ENCODE results near the gene KCNF1.

Gene KCNF1

DNA sequence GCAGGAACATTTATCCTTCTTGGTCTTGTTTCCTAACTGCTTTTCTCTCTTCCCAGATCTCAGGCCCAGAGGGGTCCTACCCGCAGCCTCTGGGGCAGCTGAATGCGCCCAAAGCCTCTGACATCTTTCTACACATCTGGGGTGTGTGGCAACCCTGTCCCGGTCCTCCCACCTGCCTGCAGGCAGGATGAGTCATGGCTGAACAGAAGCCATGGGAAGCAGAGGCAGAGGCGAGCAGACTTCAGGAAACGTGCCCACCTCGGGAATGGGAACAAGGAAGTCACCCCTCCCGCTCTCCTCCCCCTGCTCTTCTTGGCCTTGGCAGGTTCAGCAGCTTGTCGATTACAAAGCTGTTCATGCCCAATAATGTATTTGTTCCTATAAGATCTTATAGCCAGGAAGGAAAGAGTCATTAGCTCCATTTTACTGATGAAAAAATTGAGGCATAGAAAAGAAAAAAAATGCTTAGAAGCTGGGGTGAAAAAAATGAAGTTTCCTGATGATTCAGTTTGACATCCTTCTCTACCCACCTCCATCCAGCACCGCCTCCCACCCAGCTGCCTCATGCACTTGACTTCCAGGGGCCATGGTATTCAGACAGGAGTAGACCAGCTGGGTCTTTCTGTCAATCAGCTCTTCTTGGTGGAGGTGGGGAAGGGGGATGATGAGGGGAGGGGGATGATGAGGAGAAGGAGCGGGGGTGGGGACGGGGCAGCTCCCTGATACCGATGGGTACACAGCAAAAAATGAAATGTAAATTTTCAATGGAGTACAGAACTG lies 10.4 kb upstream of the KCNF1 start:
- DNase-seq (ENCODE audit: low read depth in 2 of 2, low spot score in 1 of 2) = no peak

DNA sequence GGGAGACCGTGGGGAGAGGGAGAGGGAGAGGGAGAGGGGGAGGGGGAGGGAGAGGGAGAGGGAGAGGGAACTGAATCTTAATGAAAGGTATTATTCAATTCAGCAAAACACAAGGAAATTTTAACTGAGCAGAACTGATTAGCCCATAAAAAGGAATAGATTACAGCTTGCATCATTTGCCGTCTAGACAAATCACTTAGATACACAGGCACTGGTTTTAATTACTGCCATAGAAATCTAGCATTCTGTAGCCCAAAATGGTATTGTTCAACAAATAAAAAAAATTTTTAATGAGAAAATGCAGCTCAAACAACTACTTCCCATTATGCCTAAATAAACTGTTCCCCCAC lies 7.9 kb upstream of the KCNF1 start:
- no peak for DNase-seq (ENCODE audit: low read depth in 2 of 2, low spot score in 1 of 2)

DNA sequence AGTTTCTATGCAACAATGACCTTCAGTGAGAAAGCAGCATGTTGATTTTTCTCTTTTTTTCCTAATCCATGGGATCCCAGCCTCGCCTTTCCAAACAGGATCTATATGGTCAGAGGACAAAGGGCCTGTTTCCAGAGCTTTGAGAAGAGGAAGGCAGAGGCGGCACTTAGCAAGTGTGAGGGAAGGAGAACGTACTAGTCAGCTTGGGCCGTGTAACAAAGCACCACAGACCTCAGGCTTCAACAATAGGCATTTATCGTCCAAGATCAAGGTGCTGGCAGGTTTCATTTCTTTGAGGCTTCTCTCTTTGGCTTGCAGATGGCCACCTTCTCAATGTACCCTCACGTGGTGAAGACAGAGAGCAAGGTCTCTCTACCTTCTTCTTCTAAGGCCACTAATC lies 7.3 kb upstream of the KCNF1 start:
- DNase-seq (ENCODE audit: low read depth in 2 of 2, low spot score in 1 of 2) = no peak

DNA sequence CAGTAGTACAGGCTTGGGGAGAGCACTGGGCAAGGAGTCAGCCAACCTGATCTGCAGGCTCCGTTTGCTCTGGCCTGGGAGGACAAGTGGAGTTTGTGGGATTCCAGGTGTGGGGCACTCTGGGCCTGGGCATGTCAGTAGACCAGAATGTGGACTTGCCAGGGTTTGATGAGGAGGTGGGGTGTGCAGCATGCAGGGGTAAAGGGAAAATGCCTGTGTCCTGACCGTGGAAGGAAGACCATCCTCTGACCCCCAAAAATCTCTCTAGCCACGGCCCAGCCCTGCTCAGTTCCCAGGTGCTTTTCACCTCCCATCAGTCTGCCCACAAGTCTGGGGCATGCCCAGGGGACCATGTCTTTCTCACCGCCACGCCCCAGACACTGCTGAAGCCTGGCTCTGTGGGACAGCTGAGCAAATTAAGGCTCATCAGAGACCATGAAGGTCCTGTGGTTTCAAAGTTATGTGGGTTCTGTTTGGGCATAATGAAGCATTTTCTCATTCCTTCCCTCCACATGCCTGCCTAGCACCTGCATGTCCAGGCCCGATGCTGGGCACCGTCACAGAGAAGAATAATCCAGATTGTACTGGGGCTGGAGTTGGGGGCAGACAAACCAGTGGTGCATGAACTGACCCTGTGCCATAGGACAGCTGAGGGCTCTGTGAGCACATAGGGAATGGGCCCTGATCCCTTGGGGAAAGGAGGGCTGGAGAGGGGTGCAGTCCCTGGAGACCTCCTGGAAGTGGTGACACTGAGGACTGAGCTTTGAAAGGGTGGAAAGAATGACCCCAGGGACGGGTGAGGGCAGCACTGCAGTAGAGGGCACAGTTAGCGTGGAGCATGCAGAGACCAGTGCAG lies 6.5 kb upstream of the KCNF1 start:
- no peak for DNase-seq (ENCODE audit: low read depth in 2 of 2, low spot score in 1 of 2)

DNA sequence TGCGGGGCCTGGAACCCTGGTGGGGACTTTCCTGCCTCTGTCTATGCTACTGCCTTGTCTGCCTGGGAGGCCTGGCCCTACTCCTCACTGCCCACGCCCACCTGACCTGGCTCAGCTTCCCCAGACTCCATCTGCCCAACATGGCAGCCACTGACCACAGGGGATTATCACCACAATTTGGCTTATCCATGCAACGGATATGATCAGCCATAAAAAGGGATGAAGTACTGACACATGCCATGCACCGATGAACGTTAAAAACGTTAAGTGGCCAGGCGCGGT lies 5.9 kb upstream of the KCNF1 start:
- DNase-seq (ENCODE audit: low read depth in 2 of 2, low spot score in 1 of 2) = no peak

DNA sequence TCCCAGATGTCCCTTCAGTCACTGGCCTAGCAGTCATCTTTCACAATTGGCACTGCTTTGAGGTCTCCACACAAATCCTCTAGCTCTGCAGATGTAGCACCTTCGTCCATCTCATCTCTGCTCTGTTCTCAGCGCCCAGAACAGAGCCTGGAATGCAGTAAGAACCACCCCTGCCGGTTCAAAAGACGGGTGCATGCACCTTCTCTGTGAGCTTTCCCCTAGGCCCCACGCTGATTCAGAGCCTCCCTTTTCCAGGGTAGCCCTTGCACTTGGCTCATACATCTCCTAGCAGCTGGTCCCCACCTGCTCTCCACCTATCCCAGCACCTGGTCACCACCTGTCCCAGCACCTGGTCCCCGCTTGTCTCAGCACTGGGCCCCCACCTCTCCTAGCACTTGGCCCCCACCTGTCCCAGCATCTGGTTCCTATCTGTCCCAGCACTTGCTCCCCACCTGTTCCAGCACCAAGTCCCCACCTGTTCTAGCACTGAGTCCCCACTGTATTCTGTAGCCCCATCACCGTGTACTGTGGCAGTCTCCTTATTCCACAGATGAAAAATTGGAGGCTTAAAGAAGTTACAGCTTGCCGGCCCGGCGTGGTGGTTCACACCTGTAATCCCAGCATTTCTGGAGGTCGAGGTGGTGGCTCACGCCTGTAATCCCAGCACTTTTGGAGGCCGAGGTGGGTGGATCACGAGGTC lies 4.7 kb upstream of the KCNF1 start:
- no peak for DNase-seq (ENCODE audit: low read depth in 2 of 2, low spot score in 1 of 2)

DNA sequence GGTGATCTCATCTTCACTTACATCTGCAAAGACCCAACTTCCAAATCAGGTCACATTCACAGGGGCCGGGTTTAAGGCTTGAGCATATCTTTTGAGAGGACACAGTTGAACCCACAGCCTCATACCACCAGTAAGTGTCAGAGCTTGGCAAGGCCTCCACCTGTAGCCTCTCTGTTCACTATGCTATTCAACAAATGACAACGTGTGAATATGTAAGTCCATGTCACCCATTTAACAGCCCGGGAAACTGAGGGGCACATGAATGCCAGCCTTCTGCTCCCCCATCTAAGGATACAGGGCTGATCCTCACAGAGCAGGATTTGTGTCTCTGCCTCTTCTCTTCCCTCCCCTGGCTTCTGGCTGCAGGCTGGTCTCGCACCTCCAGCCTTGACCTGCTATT lies 3.5 kb upstream of the KCNF1 start:
- no peak for DNase-seq (ENCODE audit: low read depth in 2 of 2, low spot score in 1 of 2)

DNA sequence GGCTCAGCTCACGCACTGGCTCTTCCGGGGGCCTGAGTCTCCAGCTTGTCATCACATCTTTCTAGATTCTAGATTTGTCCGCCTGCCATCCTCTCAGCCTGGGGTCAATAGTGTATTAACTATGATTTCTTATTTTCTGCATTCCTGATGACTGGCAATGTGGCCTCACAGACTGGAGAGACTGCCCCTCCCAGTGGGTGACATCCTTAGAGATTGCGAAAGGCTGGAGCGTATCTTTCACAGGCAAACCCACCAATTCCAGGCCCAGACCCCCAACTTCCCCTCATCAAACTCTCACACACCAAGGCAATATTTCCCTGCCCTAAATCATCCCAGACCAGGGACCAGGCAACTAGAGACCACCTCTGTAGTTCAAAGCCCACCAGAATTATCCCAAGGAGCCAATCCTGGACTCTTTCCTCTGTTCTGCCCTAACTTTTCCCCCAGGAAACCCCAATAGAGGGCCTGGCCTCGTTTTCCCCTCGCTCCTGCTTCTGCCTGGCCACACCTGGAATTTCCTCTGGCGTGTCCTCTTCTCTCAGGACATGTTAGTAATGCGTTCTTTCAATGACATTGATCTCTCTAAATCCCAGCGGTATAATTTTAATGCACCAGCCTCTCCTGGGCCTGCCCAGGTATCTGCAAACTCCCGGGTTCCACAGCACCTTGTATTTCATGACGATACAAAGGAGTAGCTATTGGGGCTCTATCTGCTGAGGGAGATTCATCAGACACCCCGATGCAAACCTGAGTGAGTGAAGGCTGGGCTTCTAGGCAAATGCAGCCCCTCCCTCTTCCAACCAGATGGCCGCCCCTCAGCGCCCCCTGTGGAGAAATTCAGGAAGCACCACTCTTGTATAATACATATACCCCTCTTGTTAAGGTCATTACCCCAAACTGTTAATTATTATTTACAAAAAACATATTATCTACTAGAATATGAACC lies 2.4 kb upstream of the KCNF1 start:
- no peak for DNase-seq (ENCODE audit: low read depth in 2 of 2, low spot score in 1 of 2)

DNA sequence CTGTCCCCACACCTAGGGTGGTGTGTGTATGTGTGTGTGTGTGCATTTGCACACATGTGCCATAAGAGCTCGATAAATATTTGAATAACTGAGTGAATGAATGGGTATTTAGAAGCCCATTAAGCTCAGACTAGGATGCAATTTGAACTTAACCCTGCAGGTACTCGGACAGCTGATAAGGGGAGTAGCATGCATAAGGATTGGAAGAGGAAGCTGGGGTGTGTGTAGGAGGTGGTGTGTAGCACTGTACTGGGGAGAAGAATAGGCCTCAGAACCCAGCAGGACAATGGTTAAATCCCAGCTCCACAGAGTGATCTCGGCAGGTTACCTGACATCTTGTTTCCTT lies 1.8 kb upstream of the KCNF1 start:
- no peak for DNase-seq (ENCODE audit: low read depth in 2 of 2, low spot score in 1 of 2)

DNA sequence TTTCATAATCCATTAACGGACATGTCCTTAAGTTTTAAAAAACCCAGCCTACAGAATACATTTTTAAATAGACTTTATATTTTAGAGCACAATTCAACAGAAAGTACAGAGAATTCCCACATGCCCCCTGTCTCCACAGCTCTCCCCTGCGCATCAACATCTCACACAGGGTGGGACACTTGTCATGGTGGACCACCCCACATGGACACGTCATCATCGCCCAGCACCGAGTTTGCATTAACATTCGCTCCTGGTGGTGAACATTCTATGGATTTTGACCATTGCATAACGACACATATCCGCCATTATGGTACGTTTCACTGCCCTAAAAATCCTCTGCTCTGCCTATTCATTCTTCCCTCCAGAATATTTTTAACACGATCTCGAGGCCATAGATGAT lies 1.1 kb upstream of the KCNF1 start:
- DNase-seq (ENCODE audit: low read depth in 2 of 2, low spot score in 1 of 2) = no peak

DNA sequence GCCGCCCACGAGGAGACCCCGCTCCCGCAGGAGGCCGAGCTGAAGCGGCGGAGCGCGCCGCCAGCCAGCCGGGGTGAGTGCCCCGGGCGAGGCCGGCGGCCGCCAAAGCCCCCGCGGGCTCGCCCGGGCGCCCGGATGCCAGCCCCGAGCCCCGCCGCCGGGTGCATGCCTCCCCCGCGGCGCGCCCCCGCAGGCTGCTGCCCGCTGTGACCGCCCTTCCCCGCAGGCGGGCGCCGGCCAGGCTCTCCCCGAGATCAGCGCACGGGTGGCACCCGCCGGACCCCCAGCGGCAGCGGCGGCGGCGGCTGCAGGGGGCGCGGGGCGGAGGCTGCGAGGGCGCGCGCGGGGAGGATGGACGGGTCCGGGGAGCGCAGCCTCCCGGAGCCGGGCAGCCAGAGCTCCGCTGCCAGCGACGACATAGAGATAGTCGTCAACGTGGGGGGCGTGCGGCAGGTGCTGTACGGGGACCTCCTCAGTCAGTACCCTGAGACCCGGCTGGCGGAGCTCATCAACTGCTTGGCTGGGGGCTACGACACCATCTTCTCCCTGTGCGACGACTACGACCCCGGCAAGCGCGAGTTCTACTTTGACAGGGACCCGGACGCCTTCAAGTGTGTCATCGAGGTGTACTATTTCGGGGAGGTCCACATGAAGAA lies 470 bp downstream of the KCNF1 start:
- no peak for DNase-seq (ENCODE audit: low read depth in 2 of 2, low spot score in 1 of 2)

DNA sequence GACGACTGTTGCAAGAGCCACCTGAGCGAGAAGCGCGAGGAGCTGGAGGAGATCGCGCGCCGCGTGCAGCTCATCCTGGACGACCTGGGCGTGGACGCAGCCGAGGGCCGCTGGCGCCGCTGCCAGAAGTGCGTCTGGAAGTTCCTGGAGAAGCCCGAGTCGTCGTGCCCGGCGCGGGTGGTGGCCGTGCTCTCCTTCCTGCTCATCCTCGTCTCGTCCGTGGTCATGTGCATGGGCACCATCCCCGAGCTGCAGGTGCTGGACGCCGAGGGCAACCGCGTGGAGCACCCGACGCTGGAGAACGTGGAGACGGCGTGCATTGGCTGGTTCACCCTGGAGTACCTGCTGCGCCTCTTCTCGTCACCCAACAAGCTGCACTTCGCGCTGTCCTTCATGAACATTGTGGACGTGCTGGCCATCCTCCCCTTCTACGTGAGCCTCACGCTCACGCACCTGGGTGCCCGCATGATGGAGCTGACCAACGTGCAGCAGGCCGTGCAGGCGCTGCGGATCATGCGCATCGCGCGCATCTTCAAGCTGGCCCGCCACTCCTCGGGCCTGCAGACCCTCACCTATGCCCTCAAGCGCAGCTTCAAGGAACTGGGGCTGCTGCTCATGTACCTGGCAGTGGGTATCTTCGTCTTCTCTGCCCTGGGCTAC lies 1.2 kb downstream of the KCNF1 start:
- no peak for DNase-seq (ENCODE audit: low read depth in 2 of 2, low spot score in 1 of 2)

DNA sequence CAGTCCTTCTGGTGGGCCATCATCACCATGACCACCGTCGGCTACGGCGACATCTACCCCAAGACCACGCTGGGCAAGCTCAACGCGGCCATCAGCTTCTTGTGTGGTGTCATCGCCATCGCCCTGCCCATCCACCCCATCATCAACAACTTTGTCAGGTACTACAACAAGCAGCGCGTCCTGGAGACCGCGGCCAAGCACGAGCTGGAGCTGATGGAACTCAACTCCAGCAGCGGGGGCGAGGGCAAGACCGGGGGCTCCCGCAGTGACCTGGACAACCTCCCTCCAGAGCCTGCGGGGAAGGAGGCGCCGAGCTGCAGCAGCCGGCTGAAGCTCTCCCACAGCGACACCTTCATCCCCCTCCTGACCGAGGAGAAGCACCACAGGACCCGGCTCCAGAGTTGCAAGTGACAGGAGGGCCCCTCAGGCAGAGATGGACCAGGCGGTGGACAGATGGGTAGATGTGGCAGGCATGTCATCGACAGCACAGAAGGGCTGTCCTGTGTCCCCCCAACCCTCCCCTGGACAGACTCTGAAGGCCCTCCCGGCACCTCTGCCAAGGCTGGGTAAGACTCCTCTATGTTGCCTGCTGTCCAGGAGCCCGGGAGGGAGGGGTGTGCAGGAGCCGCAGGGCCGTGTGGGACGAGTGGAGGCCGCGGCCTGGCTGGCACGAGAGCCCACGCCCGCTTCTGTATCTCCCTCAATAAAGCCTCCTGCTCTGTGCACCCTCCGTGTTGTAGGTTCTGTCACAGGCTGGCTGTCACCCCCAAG lies 2.0 kb downstream of the KCNF1 start:
- DNase-seq (ENCODE audit: low read depth in 2 of 2, low spot score in 1 of 2) = no peak

DNA sequence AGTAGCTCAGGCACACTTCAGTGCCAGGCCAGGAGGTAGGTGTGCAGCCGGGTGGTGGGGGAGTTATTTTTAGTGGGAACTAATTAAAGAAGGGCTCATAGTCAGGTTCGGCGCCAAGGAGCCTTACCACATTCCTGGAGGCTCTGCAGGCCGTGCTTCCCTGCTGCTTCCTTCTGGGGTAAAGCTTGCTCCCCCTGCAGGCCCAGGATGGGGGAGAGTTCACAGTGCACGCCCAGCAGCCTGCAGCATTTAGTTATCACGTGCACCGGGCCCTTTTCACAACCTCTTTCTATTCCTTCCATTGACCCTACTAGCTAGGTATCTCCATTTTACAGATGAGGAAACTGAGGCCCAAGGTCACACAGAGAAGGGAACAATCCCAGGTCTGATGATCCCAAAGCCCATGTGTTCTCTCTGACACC lies 2.5 kb downstream of the KCNF1 start:
- no peak for DNase-seq (ENCODE audit: low read depth in 2 of 2, low spot score in 1 of 2)

DNA sequence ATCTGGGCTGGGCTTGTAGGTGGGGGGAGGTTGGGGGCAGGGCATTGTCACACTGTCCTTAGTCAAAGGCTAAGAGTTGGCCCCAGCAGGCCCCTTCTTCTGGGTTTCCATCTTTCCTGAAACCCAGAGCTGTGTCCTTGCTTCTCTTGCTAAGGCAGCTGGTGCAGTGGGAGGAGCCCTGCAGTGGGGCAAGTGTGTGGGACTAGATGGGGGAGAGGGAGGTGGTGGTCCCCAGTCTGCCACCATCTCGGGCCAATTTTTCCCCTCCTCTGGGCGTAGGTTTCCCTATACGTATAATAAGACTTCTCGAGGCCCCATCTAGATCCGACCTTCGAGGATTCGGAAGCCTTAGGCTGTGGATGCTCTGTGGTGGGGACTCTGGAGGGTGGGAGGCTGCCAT lies 3.5 kb downstream of the KCNF1 start:
- no peak for DNase-seq (ENCODE audit: low read depth in 2 of 2, low spot score in 1 of 2)

DNA sequence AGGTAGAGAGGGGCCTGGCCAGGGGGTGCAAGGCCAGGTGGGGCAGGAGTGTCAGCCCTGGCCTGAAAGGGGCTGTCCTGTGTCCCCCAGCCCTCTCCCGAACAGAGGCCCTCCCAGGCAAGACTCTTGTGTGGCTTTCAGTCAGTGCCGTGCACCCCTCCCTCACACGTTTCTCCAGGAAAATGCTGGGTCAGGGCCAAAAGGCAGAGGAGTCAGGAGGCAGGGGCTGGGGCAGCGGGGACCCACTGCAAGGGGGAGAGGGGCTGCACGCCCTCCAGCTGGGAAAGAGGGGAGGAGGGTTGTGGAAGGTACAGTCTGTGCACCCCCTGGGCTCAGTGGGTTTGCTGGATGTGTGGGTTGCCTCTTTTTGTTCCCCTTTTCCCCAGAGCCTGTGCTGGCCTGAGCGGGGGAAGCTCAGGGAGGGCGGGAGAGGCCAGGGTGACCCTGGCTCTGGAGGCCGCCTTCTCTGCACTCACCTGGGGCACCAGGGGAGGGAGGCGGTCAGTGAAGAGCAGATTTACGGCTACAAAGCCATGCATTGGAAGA lies 4.1 kb downstream of the KCNF1 start:
- DNase-seq (ENCODE audit: low read depth in 2 of 2, low spot score in 1 of 2) = no peak

DNA sequence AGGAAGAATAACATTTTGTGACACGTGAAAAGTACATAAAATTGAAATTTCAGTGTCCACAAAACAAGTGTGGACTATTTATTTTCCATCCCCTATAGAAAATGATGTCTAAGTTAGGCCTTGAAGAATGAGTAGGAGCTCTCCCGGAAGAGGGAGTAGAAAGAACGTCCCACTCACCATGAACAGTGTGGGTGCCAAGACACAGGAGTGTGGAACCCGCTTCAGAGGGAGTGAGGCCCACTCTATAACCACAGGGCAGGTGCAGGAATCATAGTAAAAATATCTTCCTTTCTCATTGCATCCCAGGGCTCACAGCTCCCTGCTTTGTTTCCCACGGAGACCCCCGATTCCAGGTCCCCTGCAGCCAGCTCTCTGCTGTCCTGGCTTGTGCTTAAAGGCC lies 5.2 kb downstream of the KCNF1 start:
- no peak for DNase-seq (ENCODE audit: low read depth in 2 of 2, low spot score in 1 of 2)

DNA sequence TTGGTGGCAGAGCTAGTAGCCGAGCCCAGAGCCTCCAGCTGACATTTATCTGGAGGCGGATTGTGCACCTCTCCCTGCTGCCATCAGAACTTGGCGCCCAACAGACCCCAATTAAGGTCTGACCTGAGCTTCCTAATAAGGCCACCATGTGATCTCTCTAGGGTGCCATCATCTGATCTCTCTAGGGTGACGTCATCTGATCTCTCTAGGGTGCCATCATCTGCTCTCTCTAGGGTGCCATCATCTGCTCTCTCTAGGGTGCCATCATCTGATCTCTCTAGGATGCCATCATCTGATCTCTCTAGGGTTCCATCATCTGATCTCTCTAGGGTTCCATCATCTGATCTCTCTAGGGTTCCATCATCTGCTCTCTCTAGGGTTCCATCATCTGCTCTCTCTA lies 6.2 kb downstream of the KCNF1 start:
- DNase-seq (ENCODE audit: low read depth in 2 of 2, low spot score in 1 of 2) = no peak
